Activated CD8-positive, alpha-beta T cell treated with anti-CD3 and anti-CD28 coated beads for 36 hours (primary cell): ENCODE measurements around the gene LYSMD1. TPM values are rescaled to one million over a fixed set of nuclear protein-coding genes. Genes with fewer than 3 reads are reported as not detected.
"Not testable (repeated sequence)": the region's sequence is repeated elsewhere in the genome, so short reads cannot be mapped to it uniquely, and the experiment has no call there.

Experiments used
- ATAC-seq: fragments of 200-7000 bp; cut with Tn5 transposase; one replicate; pipeline ENCODE4 v1.10.0; 2021; ENCODE audit warnings: mild to moderate bottlenecking, moderate library complexity
- CTCF ChIA-PET: fragments of 350-600 bp; sonication (Branson Sonifier 250); formaldehyde crosslinking; loops from one replicate; lab custom pipeline; 2021; ENCODE audit warnings: antibody characterized with exemption; lab: Charles Lee
- POLR2A ChIA-PET: fragments of 350-600 bp; sonication (Branson Sonifier 250); formaldehyde crosslinking; loops from one replicate; lab custom pipeline; 2021; ENCODE audit warnings: antibody characterized with exemption; lab: Charles Lee
- DNase-seq: peaks from one replicate; pipeline ENCODE4 v3.0.0-alpha.2; 2020
- H3K27ac Mint-ChIP-seq: one replicate; pipeline ENCODE4 v1.8.0; 2021; ENCODE audit warnings: mild to moderate bottlenecking, mixed read lengths
- H3K27me3 Mint-ChIP-seq: one replicate; pipeline ENCODE4 v1.8.0; 2021; ENCODE audit warnings: mixed read lengths
- H3K36me3 Mint-ChIP-seq: one replicate; pipeline ENCODE4 v1.8.0; 2021; ENCODE audit warnings: low read depth, mixed read lengths
- H3K4me1 Mint-ChIP-seq: one replicate; pipeline ENCODE4 v1.8.0; 2021; ENCODE audit warnings: low read depth, mixed read lengths
- H3K4me3 Mint-ChIP-seq: one replicate; pipeline ENCODE4 v1.8.0; 2021; ENCODE audit warnings: mild to moderate bottlenecking, moderate library complexity, mixed read lengths
- H3K9me3 Mint-ChIP-seq: one replicate; pipeline ENCODE4 v1.8.0; 2021; ENCODE audit warnings: mixed read lengths
- intact Hi-C: fragments of 100-400 bp; cut with micrococcal nuclease; formaldehyde crosslinking; loops from one replicate; pipeline ENCODE4 v1.10.0; 2022
- total RNA-seq, 2 experiments: library from RNA; stranded (reverse); gene quantifications; one replicate each; pipeline ENCODE4 v1.2.3, GENCODE V29; 2021
- TF ChIP-seq, protein P1 (sequence below): fragments of 200-600 bp; IDR thresholded peaks from one replicate; pipeline ENCODE4 v1.8.0; 2022; ENCODE audit warnings: antibody characterized with exemption, mild to moderate bottlenecking

The LYSMD1 gene
- total RNA-seq, 2 experiments from 2014 or later: 4.5 TPM

DNA sequence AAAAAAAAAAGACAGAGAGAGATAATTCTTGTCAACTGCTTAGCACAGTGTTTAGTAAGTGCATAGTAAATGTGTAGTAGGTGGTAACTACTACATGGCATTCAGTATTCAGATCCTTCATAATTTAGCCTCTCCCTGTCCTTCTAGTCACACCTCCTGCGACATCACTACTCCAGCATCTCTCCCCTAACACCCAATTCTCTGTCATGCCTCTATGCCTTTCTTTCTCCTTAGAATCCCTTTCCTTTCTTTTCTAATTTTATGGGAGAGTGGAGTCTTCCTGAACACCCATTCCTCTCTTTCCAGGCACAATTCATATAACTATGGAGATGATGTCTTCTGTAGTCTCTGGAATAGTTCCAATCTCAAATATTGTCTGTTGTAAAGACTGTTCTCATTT is 28.2 kb upstream of the LYSMD1 start:
- no peaks in the 10 kb centered on the region for H3K9me3 Mint-ChIP-seq
- no peak for ATAC-seq
- H3K27me3 Mint-ChIP-seq: no peaks in the 10 kb centered on the region
- TF ChIP-seq, protein P1, sequence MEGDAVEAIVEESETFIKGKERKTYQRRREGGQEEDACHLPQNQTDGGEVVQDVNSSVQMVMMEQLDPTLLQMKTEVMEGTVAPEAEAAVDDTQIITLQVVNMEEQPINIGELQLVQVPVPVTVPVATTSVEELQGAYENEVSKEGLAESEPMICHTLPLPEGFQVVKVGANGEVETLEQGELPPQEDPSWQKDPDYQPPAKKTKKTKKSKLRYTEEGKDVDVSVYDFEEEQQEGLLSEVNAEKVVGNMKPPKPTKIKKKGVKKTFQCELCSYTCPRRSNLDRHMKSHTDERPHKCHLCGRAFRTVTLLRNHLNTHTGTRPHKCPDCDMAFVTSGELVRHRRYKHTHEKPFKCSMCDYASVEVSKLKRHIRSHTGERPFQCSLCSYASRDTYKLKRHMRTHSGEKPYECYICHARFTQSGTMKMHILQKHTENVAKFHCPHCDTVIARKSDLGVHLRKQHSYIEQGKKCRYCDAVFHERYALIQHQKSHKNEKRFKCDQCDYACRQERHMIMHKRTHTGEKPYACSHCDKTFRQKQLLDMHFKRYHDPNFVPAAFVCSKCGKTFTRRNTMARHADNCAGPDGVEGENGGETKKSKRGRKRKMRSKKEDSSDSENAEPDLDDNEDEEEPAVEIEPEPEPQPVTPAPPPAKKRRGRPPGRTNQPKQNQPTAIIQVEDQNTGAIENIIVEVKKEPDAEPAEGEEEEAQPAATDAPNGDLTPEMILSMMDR: no peak
- ChIA-PET CTCF (interaction anchor here (1.2 to 4.7 kb wide), 3 partner anchors 22 to 94 kb away, joined by 3 to 28 read pairs (median 4); no protein-coding TSS in a partner anchor), POLR2A (no interaction called here)
- H3K27ac Mint-ChIP-seq: no peak overlapping the region
- peaks cover 8% of the 10 kb centered on the region for H3K36me3 Mint-ChIP-seq
- H3K4me1 Mint-ChIP-seq: peaks cover 20% of the 10 kb centered on the region
- no peak overlapping the region for H3K4me3 Mint-ChIP-seq
- intact Hi-C loops: no loop called here
- DNase-seq: no peak

DNA sequence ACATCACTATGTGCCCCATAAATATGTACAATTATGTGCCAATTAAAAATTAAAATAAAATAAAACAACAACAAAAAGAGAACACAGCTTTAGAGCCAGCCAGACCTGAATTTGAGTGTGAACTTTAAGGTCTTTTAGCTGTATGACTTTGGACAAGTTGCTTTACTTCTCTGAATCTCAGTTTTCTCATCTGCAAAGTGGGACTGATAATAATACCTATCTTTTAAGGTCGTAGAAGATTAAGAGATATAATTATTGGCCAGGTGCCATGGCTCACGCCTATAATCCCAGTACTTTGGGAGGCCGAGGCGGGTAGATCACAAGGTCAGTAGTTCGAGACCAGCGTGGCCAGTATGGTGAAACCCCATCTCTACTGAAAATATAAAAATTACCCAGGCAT is 27.6 kb upstream of the LYSMD1 start:
- CTCF ChIA-PET: interaction anchor here (0.6 to 4.7 kb wide), 3 partner anchors 22 to 108 kb away, joined by 4 to 28 read pairs (median 4); no protein-coding TSS in a partner anchor
- ATAC-seq (no peak), DNase-seq (no peak)
- intact Hi-C loops: no loop called here
- TF ChIP-seq, protein P1: no peak
- Mint-ChIP-seq H3K4me3 (no peak overlapping the region), H3K4me1 (peaks cover 25% of the 10 kb centered on the region), H3K27ac (no peak overlapping the region), H3K36me3 (peaks cover 5% of the 10 kb centered on the region), H3K27me3 (no peaks in the 10 kb centered on the region), H3K9me3 (no peaks in the 10 kb centered on the region)
- POLR2A ChIA-PET: interaction anchor here (0.8 to 1.0 kb wide), 2 partner anchors 61 to 254 kb away, joined by 3 read pairs; partner anchors contain the start of gene PSMD4

DNA sequence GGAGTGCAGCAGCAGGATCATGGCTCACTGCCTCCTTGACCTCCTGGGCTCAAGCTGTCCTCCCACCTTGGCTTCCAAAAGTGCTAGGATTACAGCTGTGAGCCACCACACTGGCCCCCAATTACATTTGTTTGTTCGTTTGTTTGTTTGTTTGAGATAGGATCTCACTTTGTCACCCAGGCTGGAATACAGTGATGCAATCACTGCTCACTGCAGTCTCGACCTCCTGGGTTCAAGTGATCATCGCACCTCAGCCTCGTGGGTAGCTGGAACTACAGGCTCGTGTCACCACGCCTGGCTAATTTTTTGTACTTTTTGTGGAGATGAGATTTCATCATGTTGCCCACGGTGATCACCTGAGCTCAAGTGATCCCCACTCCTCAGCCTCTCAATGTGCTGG is 26.3 kb upstream of the LYSMD1 start:
- ChIA-PET CTCF (interaction anchor here (2.0 to 4.7 kb wide), 2 partner anchors 21 to 60 kb away, joined by 4 to 28 read pairs; no protein-coding TSS in a partner anchor), POLR2A (no interaction called here)
- DNase-seq: no peak
- Mint-ChIP-seq H3K36me3 (peaks cover 4% of the 10 kb centered on the region), H3K27me3 (no peaks in the 10 kb centered on the region), H3K9me3 (no peaks in the 10 kb centered on the region), H3K4me1 (peaks cover 22% of the 10 kb centered on the region), H3K27ac (no peak overlapping the region), H3K4me3 (no peak overlapping the region)
- TF ChIP-seq, protein P1: no peak
- ATAC-seq: no peak
- intact Hi-C loops: no loop called here

DNA sequence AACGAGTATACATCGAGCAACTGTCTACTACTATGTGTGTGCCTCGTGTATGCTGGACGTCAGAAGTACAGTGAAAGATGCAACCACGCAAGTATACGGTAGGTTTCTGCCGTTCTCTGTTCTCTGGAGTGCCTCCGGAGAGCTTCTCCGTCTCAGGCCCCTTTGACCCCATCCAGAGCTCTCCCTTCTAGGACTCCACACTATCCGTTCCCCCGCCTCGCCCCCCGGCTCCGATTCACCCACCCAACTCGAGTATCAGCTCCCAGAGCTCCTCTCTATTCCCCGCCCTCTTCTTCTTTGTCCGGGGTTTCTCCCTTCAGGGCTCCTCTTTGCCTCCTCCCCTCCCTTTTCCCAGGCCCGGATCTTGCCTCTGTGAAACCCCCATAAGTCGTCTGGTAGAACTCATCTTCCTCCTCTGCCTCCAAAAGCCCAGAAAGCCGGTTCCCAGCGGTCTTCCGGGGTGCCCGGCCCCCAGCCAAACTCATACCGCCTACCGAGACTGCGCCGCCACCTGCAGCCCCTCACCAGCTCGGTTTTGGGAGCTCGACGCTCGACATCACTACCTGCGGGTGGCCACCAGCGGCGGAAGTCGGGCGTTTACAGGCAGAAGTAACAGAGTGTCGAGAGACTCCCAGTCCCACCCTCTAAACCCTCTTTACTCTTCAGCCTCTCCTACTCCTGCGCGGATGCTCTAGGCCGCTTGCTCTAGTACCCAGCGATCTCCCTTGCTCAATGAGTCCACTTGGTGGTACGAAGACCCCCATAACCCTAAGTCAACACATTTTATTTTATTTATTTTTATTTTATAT is 24.1 kb upstream of the LYSMD1 start, which contains the start of gene VPS72:
Gene VPS72, minus strand, starts transcription at position 561 of the 809 bp plus-strand sequence. Its CDS starts 76 bp downstream, at position 485.
- POLR2A ChIA-PET: interaction anchor here (0.6 to 2.6 kb wide), 23 partner anchors 9 to 300 kb away, joined by 3 to 25 read pairs (median 4); partner anchors contain the start of genes LYSMD1, PIP5K1A, PSMD4 and SCNM1
- H3K27me3 Mint-ChIP-seq: no peaks in the 10 kb centered on the region
- DNase-seq (peak; percentile 93), ATAC-seq (peak; percentile 94)
- H3K4me3 Mint-ChIP-seq: peak within 1 kb of the TSS; percentile 94
- TF ChIP-seq, protein P1: no peak
- peaks cover 13% of the 10 kb centered on the region for H3K36me3 Mint-ChIP-seq
- no peaks in the 10 kb centered on the region for H3K9me3 Mint-ChIP-seq
- H3K27ac Mint-ChIP-seq: peak within 1 kb of the TSS; percentile 96
- peaks cover 20% of the 10 kb centered on the region for H3K4me1 Mint-ChIP-seq
- intact Hi-C loops: no loop called here
- CTCF ChIA-PET: interaction anchor here (0.6 to 2.7 kb wide), 16 partner anchors 13 to 161 kb away, joined by 3 to 13 read pairs (median 4); partner anchors contain the start of genes PI4KB, PSMD4, TMOD4 and TNFAIP8L2

DNA sequence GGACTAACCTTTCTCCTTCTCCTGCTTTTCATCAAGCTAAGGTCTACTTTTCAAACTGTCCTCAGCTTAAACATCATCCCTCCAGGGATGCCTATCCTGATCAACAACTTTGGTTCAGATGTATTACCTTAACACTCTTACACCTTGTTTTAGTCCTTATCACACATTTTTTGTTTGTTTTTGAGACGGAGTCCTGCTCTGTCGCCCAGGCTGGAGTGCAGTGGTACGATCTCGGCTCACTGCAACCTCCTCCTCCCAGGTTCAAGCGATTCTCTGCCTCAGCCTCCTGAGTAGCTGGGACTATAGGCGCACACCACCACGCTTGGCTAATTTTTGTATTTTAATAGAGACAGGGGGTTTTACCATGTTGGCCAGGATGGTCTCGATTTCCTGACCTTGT is 23.0 kb upstream of the LYSMD1 start:
- intact Hi-C loops, H3K9me3 Mint-ChIP-seq, DNase-seq, H3K27me3 Mint-ChIP-seq, ATAC-seq: not testable (repeated sequence)
- Mint-ChIP-seq H3K36me3 (peaks cover 21% of the 10 kb centered on the region), H3K4me3 (peak overlapping the region; percentile 94), H3K4me1 (peaks cover 20% of the 10 kb centered on the region), H3K27ac (peak overlapping the region; percentile 96)
- CTCF ChIA-PET: interaction anchor here (0.7 to 2.7 kb wide), 7 partner anchors 12 to 112 kb away, joined by 3 to 13 read pairs (median 5); partner anchors contain the start of genes TMOD4 and TNFAIP8L2
- POLR2A ChIA-PET: interaction anchor here (0.7 to 2.6 kb wide), 6 partner anchors 10 to 121 kb away, joined by 3 to 11 read pairs (median 6); partner anchors contain the start of genes PIP5K1A and TNFAIP8L2
